ENCODE data around the gene RPL12. TPM values are rescaled to one million over a fixed set of nuclear protein-coding genes. Genes with fewer than 3 reads are reported as not detected.

RPL12 gene
- total RNA-seq, 2 donors from 2014 or later, result 806 to 1,256 TPM

GRCh38 chr9:127405344-127406125 is 45.7 kb downstream of the RPL12 start:
- TF ChIP-seq, protein P1, sequence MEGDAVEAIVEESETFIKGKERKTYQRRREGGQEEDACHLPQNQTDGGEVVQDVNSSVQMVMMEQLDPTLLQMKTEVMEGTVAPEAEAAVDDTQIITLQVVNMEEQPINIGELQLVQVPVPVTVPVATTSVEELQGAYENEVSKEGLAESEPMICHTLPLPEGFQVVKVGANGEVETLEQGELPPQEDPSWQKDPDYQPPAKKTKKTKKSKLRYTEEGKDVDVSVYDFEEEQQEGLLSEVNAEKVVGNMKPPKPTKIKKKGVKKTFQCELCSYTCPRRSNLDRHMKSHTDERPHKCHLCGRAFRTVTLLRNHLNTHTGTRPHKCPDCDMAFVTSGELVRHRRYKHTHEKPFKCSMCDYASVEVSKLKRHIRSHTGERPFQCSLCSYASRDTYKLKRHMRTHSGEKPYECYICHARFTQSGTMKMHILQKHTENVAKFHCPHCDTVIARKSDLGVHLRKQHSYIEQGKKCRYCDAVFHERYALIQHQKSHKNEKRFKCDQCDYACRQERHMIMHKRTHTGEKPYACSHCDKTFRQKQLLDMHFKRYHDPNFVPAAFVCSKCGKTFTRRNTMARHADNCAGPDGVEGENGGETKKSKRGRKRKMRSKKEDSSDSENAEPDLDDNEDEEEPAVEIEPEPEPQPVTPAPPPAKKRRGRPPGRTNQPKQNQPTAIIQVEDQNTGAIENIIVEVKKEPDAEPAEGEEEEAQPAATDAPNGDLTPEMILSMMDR (IDR thresholded peaks at IDR 0.05), result no peak
- no peak overlapping the region for H3K27ac ChIP-seq
- no peaks in the 10 kb centered on the region for H3K27me3 ChIP-seq (replicated peaks; ENCODE audit: insufficient read depth)
- H3K36me3 ChIP-seq, result peaks cover 29% of the 10 kb centered on the region
- H3K4me1 ChIP-seq (ENCODE audit: control insufficient read depth in 1 of 2, low read depth in 2 of 2), result no peaks in the 10 kb centered on the region
- no peak overlapping the region for H3K4me3 ChIP-seq
- no peaks in the 10 kb centered on the region for H3K9me3 ChIP-seq
- DNase-seq (ENCODE audit: low spot score) (no peak), ATAC-seq (ENCODE audit: insufficient number of reproducible peaks, low FRiP score, low read depth) (no peak)

DNA sequence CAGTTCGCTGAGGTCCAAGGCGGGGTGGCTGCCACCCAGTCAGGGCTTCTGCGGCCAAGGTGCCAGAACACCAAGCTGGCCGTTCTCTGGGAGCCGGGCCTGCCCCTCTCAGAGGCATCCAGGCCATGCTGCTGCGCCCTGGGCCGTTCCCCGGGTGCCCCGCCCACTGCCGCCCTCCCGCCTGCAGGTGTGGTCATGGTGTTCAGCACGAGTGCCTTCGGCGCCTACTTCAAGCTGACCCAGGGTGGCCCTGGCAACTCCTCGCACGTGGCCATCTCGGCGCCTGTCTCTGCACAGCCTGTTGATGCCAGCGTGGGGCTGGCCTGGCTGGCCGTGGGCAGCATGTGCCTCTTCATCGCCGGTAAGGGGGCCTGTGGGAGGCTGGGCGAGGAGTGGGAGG is 46.6 kb downstream of the RPL12 start:
- Histone ChIP-seq H3K27ac (no peak overlapping the region), H3K4me1 (ENCODE audit: control insufficient read depth in 1 of 2, low read depth in 2 of 2) (no peaks in the 10 kb centered on the region), H3K36me3 (peaks cover 33% of the 10 kb centered on the region), H3K9me3 (no peaks in the 10 kb centered on the region), H3K4me3 (no peak overlapping the region), H3K27me3 (replicated peaks; ENCODE audit: insufficient read depth) (no peaks in the 10 kb centered on the region)
- ATAC-seq (ENCODE audit: insufficient number of reproducible peaks, low FRiP score, low read depth), result no peak
- TF ChIP-seq, protein P1 (IDR thresholded peaks at IDR 0.05), result no peak
- DNase-seq (ENCODE audit: low spot score), result no peak

DNA sequence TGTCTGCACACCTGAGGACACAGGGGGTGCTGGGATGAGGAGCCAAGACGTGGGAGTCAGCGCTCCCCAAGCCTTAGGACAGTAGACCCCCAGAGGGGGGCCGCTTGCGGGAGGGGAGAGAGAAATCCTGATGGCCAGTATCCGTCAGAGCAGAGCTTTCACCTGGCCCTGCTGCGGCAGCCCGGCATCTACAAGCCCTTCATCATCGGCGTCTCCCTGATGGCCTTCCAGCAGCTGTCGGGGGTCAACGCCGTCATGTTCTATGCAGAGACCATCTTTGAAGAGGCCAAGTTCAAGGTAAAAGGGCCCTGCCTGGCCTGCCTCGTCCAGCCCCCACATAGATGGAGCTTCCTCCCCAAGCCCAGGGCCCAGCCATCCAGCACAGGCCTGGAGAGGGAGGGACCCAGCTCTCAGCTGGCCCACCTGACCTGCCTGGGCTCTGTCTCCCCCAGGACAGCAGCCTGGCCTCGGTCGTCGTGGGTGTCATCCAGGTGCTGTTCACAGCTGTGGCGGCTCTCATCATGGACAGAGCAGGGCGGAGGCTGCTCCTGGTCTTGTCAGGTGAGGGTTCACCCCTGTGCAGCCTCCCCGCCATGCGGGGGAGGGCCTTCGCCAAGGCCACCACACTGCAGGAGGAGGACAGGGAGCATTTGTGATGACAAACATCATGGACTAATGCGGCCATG is 47.6 kb downstream of the RPL12 start:
- H3K36me3 ChIP-seq, result peaks cover 33% of the 10 kb centered on the region
- H3K9me3 ChIP-seq, result no peaks in the 10 kb centered on the region
- DNase-seq (ENCODE audit: low spot score), result no peak
- peaks cover 3 to 6% of the 10 kb centered on the region in 2 donors for H3K4me1 ChIP-seq (ENCODE audit: control insufficient read depth in 1 of 2, low read depth in 2 of 2)
- no peak for ATAC-seq (ENCODE audit: insufficient number of reproducible peaks, low FRiP score, low read depth)
- H3K27me3 ChIP-seq (replicated peaks; ENCODE audit: insufficient read depth), result no peaks in the 10 kb centered on the region
- H3K27ac ChIP-seq, result no peak overlapping the region
- TF ChIP-seq, protein P1 (IDR thresholded peaks at IDR 0.05), result no peak
- no peak overlapping the region for H3K4me3 ChIP-seq

- Histone ChIP-seq H3K36me3 (peaks cover 33% of the 10 kb centered on the region), H3K9me3 (no peaks in the 10 kb centered on the region), H3K27me3 (replicated peaks; ENCODE audit: insufficient read depth) (no peaks in the 10 kb centered on the region), H3K27ac (no peak overlapping the region), H3K4me1 (ENCODE audit: control insufficient read depth in 1 of 2, low read depth in 2 of 2) (peaks cover 6 to 17% of the 10 kb centered on the region in 2 donors), H3K4me3 (no peak overlapping the region)
- ATAC-seq (ENCODE audit: insufficient number of reproducible peaks, low FRiP score, low read depth) (no peak), DNase-seq (ENCODE audit: low spot score) (no peak)
- TF ChIP-seq, protein P1 (IDR thresholded peaks at IDR 0.05), result no peak
These were observed 48.7 kb downstream of the RPL12 start for GRCh38 chr9:127402401-127403090.

DNA sequence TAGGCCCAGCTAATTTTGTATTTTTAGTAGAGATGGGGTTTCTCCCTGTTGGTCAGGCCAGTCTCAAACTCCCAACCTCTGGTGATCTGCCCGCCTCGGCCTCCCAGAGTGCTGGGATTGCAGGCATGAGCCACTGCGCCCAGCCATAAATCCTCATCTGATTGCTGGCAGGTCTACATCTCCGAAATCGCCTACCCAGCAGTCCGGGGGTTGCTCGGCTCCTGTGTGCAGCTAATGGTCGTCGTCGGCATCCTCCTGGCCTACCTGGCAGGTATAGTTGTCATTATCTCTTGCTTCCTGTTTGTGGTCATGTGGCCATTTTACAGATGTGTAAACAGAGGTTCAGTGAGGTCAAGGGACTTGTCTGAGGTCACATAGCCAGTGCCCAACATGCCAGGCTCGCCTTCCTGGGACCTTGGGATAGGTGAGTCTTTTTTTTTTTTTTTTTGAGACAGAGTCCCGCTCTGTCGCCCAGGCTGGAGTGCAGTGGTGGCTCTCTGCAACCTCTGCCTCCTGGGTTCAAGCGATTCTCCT is 51.4 kb downstream of the RPL12 start:
- Histone ChIP-seq H3K36me3 (peaks cover 19% of the 10 kb centered on the region), H3K27me3 (replicated peaks; ENCODE audit: insufficient read depth) (no peaks in the 10 kb centered on the region), H3K4me1 (ENCODE audit: control insufficient read depth in 1 of 2, low read depth in 2 of 2) (peaks cover 6 to 24% of the 10 kb centered on the region in 2 donors), H3K9me3 (no peaks in the 10 kb centered on the region), H3K27ac (no peak overlapping the region), H3K4me3 (no peak overlapping the region)
- ATAC-seq (ENCODE audit: insufficient number of reproducible peaks, low FRiP score, low read depth), result no peak
- no peak for DNase-seq (ENCODE audit: low spot score)
- TF ChIP-seq, protein P1 (IDR thresholded peaks at IDR 0.05), result no peak
